GM12878 (cell line): ENCODE data around the gene PAN3. TPM values are rescaled to one million over a fixed set of nuclear protein-coding genes. Genes with fewer than 3 reads are reported as not detected.
A peak's percentile ranks its signal among the peaks of the same experiment; 100 is the strongest.

Experiments
- ATF7 ChIP-seq: fragments of 450-650 bp; IDR thresholded peaks from 2 replicates; pipeline ENCODE4 v1.6.1; 2016; ENCODE audit warnings: low read depth, mild to moderate bottlenecking
- CHD2 ChIP-seq: IDR thresholded peaks from 2 replicates; pipeline ENCODE4 v1.6.1; 2011; ENCODE audit warnings: low read depth, low read length, improper control_type of control experiment, borderline replicate concordance
- DPF2 ChIP-seq: fragments of 450-650 bp; IDR thresholded peaks from 2 replicates; pipeline ENCODE4 v1.6.1; 2017; ENCODE audit warnings: mild to moderate bottlenecking
- FOXM1 ChIP-seq: IDR thresholded peaks from 2 replicates; pipeline ENCODE4 v1.6.1; 2012; ENCODE audit warnings: low read depth, mild to moderate bottlenecking, inconsistent platforms, low read length, moderate library complexity
- JUNB ChIP-seq: IDR thresholded peaks from 2 replicates; pipeline ENCODE4 v1.6.1; 2016; ENCODE audit warnings: antibody characterized with exemption, mild to moderate bottlenecking
- KDM1A ChIP-seq: fragments of 200-600 bp; sonication (generic); IDR thresholded peaks from 2 replicates; pipeline ENCODE4 v1.6.1; 2016; ENCODE audit warnings: borderline replicate concordance
- MTA2 ChIP-seq: fragments of 450-650 bp; IDR thresholded peaks from 2 replicates; pipeline ENCODE4 v1.6.1; 2016; ENCODE audit warnings: low read depth, mild to moderate bottlenecking, moderate library complexity
- MTA3 ChIP-seq: IDR thresholded peaks from 2 replicates; pipeline ENCODE4 v1.6.1; 2012; ENCODE audit warnings: low read length, inconsistent platforms, borderline replicate concordance
- MYB ChIP-seq: fragments of 150-350 bp; IDR thresholded peaks from 2 replicates; pipeline ENCODE4 v1.6.1; 2014; ENCODE audit warnings: mild to moderate bottlenecking, low read depth, low read length, borderline replicate concordance
- PAX5 ChIP-seq: IDR thresholded peaks from 2 replicates; pipeline ENCODE4 v1.6.1; 2011; ENCODE audit warnings: low read depth, low read length, borderline replicate concordance
- SMAD1 ChIP-seq: fragments of 450-650 bp; IDR thresholded peaks from 2 replicates; pipeline ENCODE4 v1.6.1; 2018; ENCODE audit warnings: mild to moderate bottlenecking, low read depth; ENCODE audit not compliant: partially characterized antibody
- STAT3 ChIP-seq: IDR thresholded peaks from 2 replicates; pipeline ENCODE4 v1.6.1; 2011; ENCODE audit warnings: low read depth, low read length, improper control_type of control experiment
- ZNF217 ChIP-seq: fragments of 450-650 bp; IDR thresholded peaks from 2 replicates; pipeline ENCODE4 v1.6.1; 2017; ENCODE audit warnings: antibody characterized with exemption, mild to moderate bottlenecking
- ZNF24 ChIP-seq: fragments of 450-650 bp; IDR thresholded peaks from 2 replicates; pipeline ENCODE4 v1.6.1; 2017; ENCODE audit warnings: antibody characterized with exemption, mild to moderate bottlenecking
- ZNF592 ChIP-seq: fragments of 450-650 bp; IDR thresholded peaks from 2 replicates; pipeline ENCODE4 v1.6.1; 2017; ENCODE audit warnings: mild to moderate bottlenecking, moderate library complexity
- polyA plus RNA-seq, 11 experiments: library from polyadenylated mRNA; depleted of rRNA in 4 of 11; unstranded in 6 of 11; stranded (reverse) in 5 of 11; fragments of >200 nt; fragmentation: Nextera tagmentation in 4 of 11; fragmentation: Illumina TruSeq in 1 of 11; extraction: Ambion mirVana in 4 of 11; extraction: Trizol in 1 of 11; gene quantifications; 1 replicate in 1 of 11; 2 replicates in 10 of 11; pipeline versions ENCODE4 v1.2.1 to v1.2.3, GENCODE V29; 2011 to 2016; ENCODE audit warnings: inconsistent platforms in 2 of 11, missing spikeins in 2 of 11, low read depth in 1 of 11
- total RNA-seq, 4 experiments: library from RNA; depleted of rRNA in 3 of 4; stranded (reverse); fragments of >200 nt in 3 of 4; fragmentation: Illumina TruSeq in 1 of 4; extraction: Trizol in 1 of 4; gene quantifications; 2 replicates each; pipeline versions ENCODE4 v1.2.1 to v1.2.3, GENCODE V29; 2013 to 2021
- TF ChIP-seq, protein P1 (sequence below): fragments of 450-650 bp; formaldehyde crosslinking; IDR thresholded peaks from 2 replicates; pipeline ENCODE4 v1.4.0; 2020; ENCODE audit warnings: mild to moderate bottlenecking, moderate library complexity
- TF ChIP-seq, protein P2 (sequence below): IDR thresholded peaks from 2 replicates; pipeline ENCODE4 v1.6.1; 2011; ENCODE audit warnings: low read depth, mild to moderate bottlenecking, low read length, moderate library complexity, borderline replicate concordance; ENCODE audit errors: extremely low read depth
- TF ChIP-seq, protein P3 (sequence below): fragments of 450-650 bp; IDR thresholded peaks from 2 replicates; pipeline ENCODE4 v1.6.1; 2018; ENCODE audit warnings: borderline replicate concordance, mild to moderate bottlenecking; ENCODE audit not compliant: partially characterized antibody

The PAN3 gene
- total and polyA plus RNA-seq, 10 of the 15 experiments (the other 5 are each of a cell fraction or from before 2014, with no cell fraction given) = 13.0 to 33.3 (median 19.9) TPM

- no peak for TF ChIP-seq STAT3
- TF ChIP-seq ATF7 = 0 out of 2 replicates have a peak, but pooled peaks have one; percentile 24
- TF ChIP-seq CHD2 = no peak
- TF ChIP-seq, protein P1, sequence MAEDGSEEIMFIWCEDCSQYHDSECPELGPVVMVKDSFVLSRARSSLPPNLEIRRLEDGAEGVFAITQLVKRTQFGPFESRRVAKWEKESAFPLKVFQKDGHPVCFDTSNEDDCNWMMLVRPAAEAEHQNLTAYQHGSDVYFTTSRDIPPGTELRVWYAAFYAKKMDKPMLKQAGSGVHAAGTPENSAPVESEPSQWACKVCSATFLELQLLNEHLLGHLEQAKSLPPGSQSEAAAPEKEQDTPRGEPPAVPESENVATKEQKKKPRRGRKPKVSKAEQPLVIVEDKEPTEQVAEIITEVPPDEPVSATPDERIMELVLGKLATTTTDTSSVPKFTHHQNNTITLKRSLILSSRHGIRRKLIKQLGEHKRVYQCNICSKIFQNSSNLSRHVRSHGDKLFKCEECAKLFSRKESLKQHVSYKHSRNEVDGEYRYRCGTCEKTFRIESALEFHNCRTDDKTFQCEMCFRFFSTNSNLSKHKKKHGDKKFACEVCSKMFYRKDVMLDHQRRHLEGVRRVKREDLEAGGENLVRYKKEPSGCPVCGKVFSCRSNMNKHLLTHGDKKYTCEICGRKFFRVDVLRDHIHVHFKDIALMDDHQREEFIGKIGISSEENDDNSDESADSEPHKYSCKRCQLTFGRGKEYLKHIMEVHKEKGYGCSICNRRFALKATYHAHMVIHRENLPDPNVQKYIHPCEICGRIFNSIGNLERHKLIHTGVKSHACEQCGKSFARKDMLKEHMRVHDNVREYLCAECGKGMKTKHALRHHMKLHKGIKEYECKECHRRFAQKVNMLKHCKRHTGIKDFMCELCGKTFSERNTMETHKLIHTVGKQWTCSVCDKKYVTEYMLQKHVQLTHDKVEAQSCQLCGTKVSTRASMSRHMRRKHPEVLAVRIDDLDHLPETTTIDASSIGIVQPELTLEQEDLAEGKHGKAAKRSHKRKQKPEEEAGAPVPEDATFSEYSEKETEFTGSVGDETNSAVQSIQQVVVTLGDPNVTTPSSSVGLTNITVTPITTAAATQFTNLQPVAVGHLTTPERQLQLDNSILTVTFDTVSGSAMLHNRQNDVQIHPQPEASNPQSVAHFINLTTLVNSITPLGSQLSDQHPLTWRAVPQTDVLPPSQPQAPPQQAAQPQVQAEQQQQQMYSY (CRISPR knock-in tag) = no peak
- TF ChIP-seq ZNF217 = no peak
- TF ChIP-seq MTA3 = no peak
- no peak for TF ChIP-seq KDM1A
- TF ChIP-seq, protein P2, sequence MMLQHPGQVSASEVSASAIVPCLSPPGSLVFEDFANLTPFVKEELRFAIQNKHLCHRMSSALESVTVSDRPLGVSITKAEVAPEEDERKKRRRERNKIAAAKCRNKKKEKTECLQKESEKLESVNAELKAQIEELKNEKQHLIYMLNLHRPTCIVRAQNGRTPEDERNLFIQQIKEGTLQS = no peak
- TF ChIP-seq, protein P3, sequence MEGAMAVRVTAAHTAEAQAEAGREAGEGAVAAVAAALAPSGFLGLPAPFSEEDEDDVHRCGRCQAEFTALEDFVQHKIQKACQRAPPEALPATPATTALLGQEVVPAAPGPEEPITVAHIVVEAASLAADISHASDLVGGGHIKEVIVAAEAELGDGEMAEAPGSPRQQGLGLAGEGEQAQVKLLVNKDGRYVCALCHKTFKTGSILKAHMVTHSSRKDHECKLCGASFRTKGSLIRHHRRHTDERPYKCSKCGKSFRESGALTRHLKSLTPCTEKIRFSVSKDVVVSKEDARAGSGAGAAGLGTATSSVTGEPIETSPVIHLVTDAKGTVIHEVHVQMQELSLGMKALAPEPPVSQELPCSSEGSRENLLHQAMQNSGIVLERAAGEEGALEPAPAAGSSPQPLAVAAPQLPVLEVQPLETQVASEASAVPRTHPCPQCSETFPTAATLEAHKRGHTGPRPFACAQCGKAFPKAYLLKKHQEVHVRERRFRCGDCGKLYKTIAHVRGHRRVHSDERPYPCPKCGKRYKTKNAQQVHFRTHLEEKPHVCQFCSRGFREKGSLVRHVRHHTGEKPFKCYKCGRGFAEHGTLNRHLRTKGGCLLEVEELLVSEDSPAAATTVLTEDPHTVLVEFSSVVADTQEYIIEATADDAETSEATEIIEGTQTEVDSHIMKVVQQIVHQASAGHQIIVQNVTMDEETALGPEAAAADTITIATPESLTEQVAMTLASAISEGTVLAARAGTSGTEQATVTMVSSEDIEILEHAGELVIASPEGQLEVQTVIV = no peak
- peak; percentile 52; the same call in 1 of the 2 replicates for TF ChIP-seq DPF2
- peak; percentile 80 for TF ChIP-seq JUNB
- TF ChIP-seq MYB = no peak
- no peak for TF ChIP-seq ZNF592
- no peak for TF ChIP-seq SMAD1
- peak; percentile 60; the same call in 1 of the 2 replicates for TF ChIP-seq MTA2
- TF ChIP-seq FOXM1 = peak; percentile 59; the same call in 1 of the 2 replicates
- TF ChIP-seq ZNF24 = no peak
- TF ChIP-seq PAX5 = no peak
These were observed 66.5 kb downstream of the PAN3 start (continued) for GRCh38 chr13:28204690-28205443.
